Right lobe of liver (tissue), 4 donors: Measurements from ENCODE around the gene TNS3.

ENCODE experiments used
- CTCF ChIP-seq, 4 donors: fragments of 200-600 bp in 3 of 4; fragments of 450-650 bp in 1 of 4; IDR thresholded peaks; one replicate each; pipeline versions ENCODE4 v1.5.1 to v1.8.0; 2016 to 2022; ENCODE audit warnings: antibody characterized with exemption in 4 of 4, mild to moderate bottlenecking in 2 of 4
- POLR2A ChIP-seq: fragments of 450-650 bp; IDR thresholded peaks from one replicate; pipeline ENCODE4 v1.6.1; 2017; ENCODE audit warnings: antibody characterized with exemption, mild to moderate bottlenecking
- donor health status: DM: no; HTN: no; CAD: no.
- donor health status: DM: no; HTN: no; CAD: no.
- donor health status: DM: no; HTN: yes; CAD: no.

GRCh38 chr7:47521011-47521795 is 60.7 kb downstream of the TNS3 start:
- no peak for TF ChIP-seq CTCF (IDR thresholded peaks at IDR 0.05)
- no peak for TF ChIP-seq POLR2A
